ENCODE results near the gene STMN1.
"Not testable (repeated sequence)": the region's sequence is repeated elsewhere in the genome, so short reads cannot be mapped to it uniquely, and the experiment has no call there.

- TF ChIP-seq CTCF, POLR2A (IDR thresholded peaks at IDR 0.05): not testable (repeated sequence)
These were observed 37.3 kb upstream of the STMN1 start for GRCh38 chr1:25943511-25943910.
